HepG2 (cell line): ENCODE data around the gene PLEKHG4B. TPM values are rescaled to one million over a fixed set of nuclear protein-coding genes. Genes with fewer than 3 reads are reported as not detected.

Experiments used
- KLF15 ChIP-seq: sonication (generic); formaldehyde crosslinking; IDR thresholded peaks from 2 replicates; pipeline ENCODE4 v1.8.1; 2023; ENCODE audit warnings: borderline replicate concordance, mild to moderate bottlenecking, inconsistent platforms, missing genetic modification reagents, mixed read lengths
- LCORL ChIP-seq, 2 experiments: fragments of 450-650 bp in 1 of 2; sonication (generic) in 1 of 2; formaldehyde crosslinking in 1 of 2; IDR thresholded peaks; 2 replicates each; pipeline versions ENCODE4 v1.5.0 to v1.6.1; 2017 to 2020; ENCODE audit warnings: antibody characterized with exemption in 1 of 2, missing genetic modification reagents in 1 of 2
- MED13 ChIP-seq: sonication (generic); formaldehyde crosslinking; IDR thresholded peaks from 2 replicates; pipeline ENCODE4 v1.5.0; 2020; ENCODE audit warnings: missing genetic modification reagents
- PHF8 ChIP-seq: sonication (generic); formaldehyde crosslinking; IDR thresholded peaks from 2 replicates; pipeline ENCODE4 v1.5.0; 2020; ENCODE audit warnings: missing genetic modification reagents
- PTBP1 ChIP-seq: fragments of 200-400 bp; formaldehyde crosslinking; IDR thresholded peaks from 2 replicates; pipeline ENCODE4 v1.6.1; 2018; ENCODE audit warnings: low read length, low read depth; ENCODE audit not compliant: poor library complexity, severe bottlenecking
- SIX1 ChIP-seq: sonication (generic); formaldehyde crosslinking; IDR thresholded peaks from 2 replicates; pipeline ENCODE4 v1.4.0; 2020; ENCODE audit warnings: missing genetic modification reagents, borderline replicate concordance
- TOE1 ChIP-seq: sonication (generic); formaldehyde crosslinking; IDR thresholded peaks from 2 replicates; pipeline ENCODE4 v1.4.0; 2020; ENCODE audit warnings: mild to moderate bottlenecking, missing genetic modification reagents
- ZNF337 ChIP-seq: sonication (generic); formaldehyde crosslinking; IDR thresholded peaks from 2 replicates; pipeline ENCODE4 v1.5.1; 2020; ENCODE audit warnings: missing genetic modification reagents, low read depth, mild to moderate bottlenecking, borderline replicate concordance
- ZNF501 ChIP-seq: sonication (generic); formaldehyde crosslinking; IDR thresholded peaks from 2 replicates; pipeline ENCODE4 v1.5.1; 2020; ENCODE audit warnings: mild to moderate bottlenecking, moderate library complexity, missing genetic modification reagents
- ZNF674 ChIP-seq: sonication (generic); formaldehyde crosslinking; IDR thresholded peaks from 2 replicates; pipeline ENCODE4 v1.5.0; 2020; ENCODE audit warnings: low read depth, mild to moderate bottlenecking, missing genetic modification reagents
- polyA plus RNA-seq, 8 experiments: library from polyadenylated mRNA; depleted of rRNA in 3 of 8; stranded (reverse) in 7 of 8; unstranded in 1 of 8; fragments of >200 nt; fragmentation: Illumina TruSeq in 4 of 8; extraction: Trizol in 4 of 8; gene quantifications; 2 replicates each; pipeline versions ENCODE4 v1.2.1 to v1.2.3, GENCODE V29; 2011 to 2016; ENCODE audit warnings: low read depth in 4 of 8, missing spikeins in 1 of 8, mixed read lengths in 1 of 8; ENCODE audit not compliant: insufficient read depth in 1 of 8
- total RNA-seq, 5 experiments: library from RNA; depleted of rRNA; stranded (reverse); fragments of >200 nt; fragmentation: Illumina TruSeq; extraction: Trizol; gene quantifications; 2 replicates each; pipeline ENCODE4 v1.2.3, GENCODE V29; 2016; ENCODE audit warnings: low read depth in 1 of 5
- TF ChIP-seq, protein P1 (sequence below): sonication (generic); formaldehyde crosslinking; IDR thresholded peaks from 2 replicates; pipeline ENCODE4 v1.4.0; 2020; ENCODE audit warnings: missing genetic modification reagents, borderline replicate concordance
- TF ChIP-seq, protein P2 (sequence below): sonication (generic); formaldehyde crosslinking; IDR thresholded peaks from 2 replicates; pipeline ENCODE4 v1.5.1; 2020; ENCODE audit warnings: mild to moderate bottlenecking, moderate library complexity, missing genetic modification reagents

The PLEKHG4B gene
- total and polyA plus RNA-seq, 2 of the 13 experiments (the other 11 are each of a cell fraction or from before 2014, with no cell fraction given): 0.09 TPM; not detected in 1

DNA sequence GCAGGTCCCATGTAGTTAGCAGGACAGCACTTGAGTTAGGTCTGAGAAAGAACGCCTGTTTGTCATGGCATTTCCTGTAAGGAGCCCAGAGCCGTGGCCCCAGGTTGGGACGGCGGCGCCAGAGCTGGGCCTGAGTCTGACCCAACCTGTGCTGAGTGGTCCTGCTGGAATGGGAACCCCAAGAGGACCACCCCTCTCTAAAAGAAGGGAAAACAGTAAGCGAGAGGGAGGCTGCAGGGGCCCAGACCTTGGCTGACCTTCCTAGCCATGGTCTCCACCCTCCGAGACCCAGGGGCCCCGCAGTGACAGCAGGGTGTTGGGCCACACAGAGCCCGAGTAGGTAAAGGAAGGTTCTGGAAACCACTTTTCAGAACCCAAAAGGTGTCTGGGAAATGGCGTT, 97.5 kb downstream of the PLEKHG4B start (continued):
- TF ChIP-seq, protein P1, sequence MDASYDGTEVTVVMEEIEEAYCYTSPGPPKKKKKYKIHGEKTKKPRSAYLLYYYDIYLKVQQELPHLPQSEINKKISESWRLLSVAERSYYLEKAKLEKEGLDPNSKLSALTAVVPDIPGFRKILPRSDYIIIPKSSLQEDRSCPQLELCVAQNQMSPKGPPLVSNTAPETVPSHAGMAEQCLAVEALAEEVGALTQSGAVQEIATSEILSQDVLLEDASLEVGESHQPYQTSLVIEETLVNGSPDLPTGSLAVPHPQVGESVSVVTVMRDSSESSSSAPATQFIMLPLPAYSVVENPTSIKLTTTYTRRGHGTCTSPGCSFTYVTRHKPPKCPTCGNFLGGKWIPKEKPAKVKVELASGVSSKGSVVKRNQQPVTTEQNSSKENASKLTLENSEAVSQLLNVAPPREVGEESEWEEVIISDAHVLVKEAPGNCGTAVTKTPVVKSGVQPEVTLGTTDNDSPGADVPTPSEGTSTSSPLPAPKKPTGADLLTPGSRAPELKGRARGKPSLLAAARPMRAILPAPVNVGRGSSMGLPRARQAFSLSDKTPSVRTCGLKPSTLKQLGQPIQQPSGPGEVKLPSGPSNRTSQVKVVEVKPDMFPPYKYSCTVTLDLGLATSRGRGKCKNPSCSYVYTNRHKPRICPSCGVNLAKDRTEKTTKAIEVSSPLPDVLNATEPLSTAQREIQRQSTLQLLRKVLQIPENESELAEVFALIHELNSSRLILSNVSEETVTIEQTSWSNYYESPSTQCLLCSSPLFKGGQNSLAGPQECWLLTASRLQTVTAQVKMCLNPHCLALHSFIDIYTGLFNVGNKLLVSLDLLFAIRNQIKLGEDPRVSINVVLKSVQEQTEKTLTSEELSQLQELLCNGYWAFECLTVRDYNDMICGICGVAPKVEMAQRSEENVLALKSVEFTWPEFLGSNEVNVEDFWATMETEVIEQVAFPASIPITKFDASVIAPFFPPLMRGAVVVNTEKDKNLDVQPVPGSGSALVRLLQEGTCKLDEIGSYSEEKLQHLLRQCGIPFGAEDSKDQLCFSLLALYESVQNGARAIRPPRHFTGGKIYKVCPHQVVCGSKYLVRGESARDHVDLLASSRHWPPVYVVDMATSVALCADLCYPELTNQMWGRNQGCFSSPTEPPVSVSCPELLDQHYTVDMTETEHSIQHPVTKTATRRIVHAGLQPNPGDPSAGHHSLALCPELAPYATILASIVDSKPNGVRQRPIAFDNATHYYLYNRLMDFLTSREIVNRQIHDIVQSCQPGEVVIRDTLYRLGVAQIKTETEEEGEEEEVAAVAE (CRISPR knock-in tag): no peak
- TF ChIP-seq LCORL (IDR thresholded peaks at IDR 0.05): no peak
- TF ChIP-seq LCORL (CRISPR knock-in tag; IDR thresholded peaks at IDR 0.05): no peak
- TF ChIP-seq MED13 (CRISPR knock-in tag): no peak
- no peak for TF ChIP-seq KLF15 (CRISPR knock-in tag)
- TF ChIP-seq ZNF674 (CRISPR knock-in tag): no peak
- TF ChIP-seq TOE1 (CRISPR knock-in tag): no peak
- no peak for TF ChIP-seq PTBP1
- no peak for TF ChIP-seq PHF8 (CRISPR knock-in tag)
- TF ChIP-seq ZNF337 (CRISPR knock-in tag): no peak
- TF ChIP-seq ZNF501 (CRISPR knock-in tag): no peak
- no peak for TF ChIP-seq SIX1 (CRISPR knock-in tag)
- TF ChIP-seq, protein P2, sequence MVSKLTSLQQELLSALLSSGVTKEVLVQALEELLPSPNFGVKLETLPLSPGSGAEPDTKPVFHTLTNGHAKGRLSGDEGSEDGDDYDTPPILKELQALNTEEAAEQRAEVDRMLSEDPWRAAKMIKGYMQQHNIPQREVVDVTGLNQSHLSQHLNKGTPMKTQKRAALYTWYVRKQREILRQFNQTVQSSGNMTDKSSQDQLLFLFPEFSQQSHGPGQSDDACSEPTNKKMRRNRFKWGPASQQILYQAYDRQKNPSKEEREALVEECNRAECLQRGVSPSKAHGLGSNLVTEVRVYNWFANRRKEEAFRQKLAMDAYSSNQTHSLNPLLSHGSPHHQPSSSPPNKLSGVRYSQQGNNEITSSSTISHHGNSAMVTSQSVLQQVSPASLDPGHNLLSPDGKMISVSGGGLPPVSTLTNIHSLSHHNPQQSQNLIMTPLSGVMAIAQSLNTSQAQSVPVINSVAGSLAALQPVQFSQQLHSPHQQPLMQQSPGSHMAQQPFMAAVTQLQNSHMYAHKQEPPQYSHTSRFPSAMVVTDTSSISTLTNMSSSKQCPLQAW (CRISPR knock-in tag): no peak
